ENCODE data around the gene ASTN2. TPM values are rescaled to one million over a fixed set of nuclear protein-coding genes. Genes with fewer than 3 reads are reported as not detected.

Gene ASTN2
- total RNA-seq, 1 donor = 5.6 TPM

- H3K4me3 ChIP-seq (ENCODE audit: low read depth, low read length) = no peak overlapping the region
- TF ChIP-seq CTCF (IDR thresholded peaks at IDR 0.05; ENCODE audit: insufficient read depth, low read length) = no peak
- DNase-seq (ENCODE audit: low read depth) = no peak
Measured at GRCh38 chr9:116558035-116558434, 856.8 kb downstream of the ASTN2 start.

- H3K4me3 ChIP-seq (ENCODE audit: low read depth, low read length) = no peak overlapping the region
- no peak for DNase-seq (ENCODE audit: low read depth)
- TF ChIP-seq CTCF (IDR thresholded peaks at IDR 0.05; ENCODE audit: insufficient read depth, low read length) = no peak
Measured at GRCh38 chr9:116555556-116556155, 859.2 kb downstream of the ASTN2 start.

- no peak for TF ChIP-seq CTCF (IDR thresholded peaks at IDR 0.05; ENCODE audit: insufficient read depth, low read length)
- DNase-seq (ENCODE audit: low read depth) = no peak
- no peak overlapping the region for H3K4me3 ChIP-seq (ENCODE audit: low read depth, low read length)
Measured at GRCh38 chr9:116555119-116555518, 859.7 kb downstream of the ASTN2 start.

GRCh38 chr9:116550696-116551436 lies 864.0 kb downstream of the ASTN2 start:
- DNase-seq (ENCODE audit: low read depth) = peak; percentile 77

GRCh38 chr9:116549786-116550660 lies 864.8 kb downstream of the ASTN2 start:
- peak; percentile 25 for DNase-seq (ENCODE audit: low read depth)
- TF ChIP-seq CTCF (IDR thresholded peaks at IDR 0.05; ENCODE audit: insufficient read depth, low read length) = no peak
- no peak overlapping the region for H3K4me3 ChIP-seq (ENCODE audit: low read depth, low read length)

More at GRCh38 chr9:116550696-116551436, 864.0 kb downstream of the ASTN2 start:
- H3K4me3 ChIP-seq (ENCODE audit: low read depth, low read length) = no peak overlapping the region
- TF ChIP-seq CTCF (IDR thresholded peaks at IDR 0.05; ENCODE audit: insufficient read depth, low read length) = no peak

GRCh38 chr9:116549061-116549664 lies 865.7 kb downstream of the ASTN2 start:
- peak; percentile 95 for DNase-seq (ENCODE audit: low read depth)
- TF ChIP-seq CTCF (IDR thresholded peaks at IDR 0.05; ENCODE audit: insufficient read depth, low read length) = no peak
- no peak overlapping the region for H3K4me3 ChIP-seq (ENCODE audit: low read depth, low read length)

Data from fibroblast of the aortic adventitia (primary cell).